Measurements from ENCODE around the gene TMEM178B. TPM values are rescaled to one million over a fixed set of nuclear protein-coding genes. Genes with fewer than 3 reads are reported as not detected.
"Not testable (repeated sequence)": the region's sequence is repeated elsewhere in the genome, so short reads cannot be mapped to it uniquely, and the experiment has no call there.

Gene TMEM178B
- total RNA-seq, 4 donors from 2014 or later, result 7.7 to 49.9 (median 25.9) TPM

- peak; percentile 48 to 53 for DNase-seq
- peak overlapping the region; percentile 66 to 71 (median 67) for H3K4me3 ChIP-seq (replicated peaks in 1 of 3)
- H3K27me3 ChIP-seq, result no peaks in the 10 kb centered on the region
- H3K9me3 ChIP-seq, result no peaks in the 10 kb centered on the region
- WGBS, 2 donors, result 2 to 9% methylated on average over 23 to 39 of the region's 75 CpGs
- TF ChIP-seq POLR2A (IDR thresholded peaks at IDR 0.05) (peak in 1 of 2 donors; percentile 22), CTCF (IDR thresholded peaks at IDR 0.05) (peak in 1 of 6 experiments; percentile 10)
- peak overlapping the region in 2 of 3 donors; percentile 15 to 85 for H3K27ac ChIP-seq
- intact Hi-C loops (cut with DNase I), result loop anchor here (10.0 kb wide), 1 partner anchor 150 kb away; no protein-coding TSS in a partner anchor
- H3K36me3 ChIP-seq, result no peaks in the 10 kb centered on the region
- peaks cover 0 to 14% of the 10 kb centered on the region in 2 donors for H3K4me1 ChIP-seq
Measured at GRCh38 chr7:141074162-141074991, 513 bp downstream of the TMEM178B start.

- H3K4me3 ChIP-seq (replicated peaks in 1 of 3), result peak overlapping the region; percentile 66 to 71 (median 67)
- 51% methylated on average over 4 of the region's 4 CpGs for WGBS, 2 donors
- peaks cover 0 to 14% of the 10 kb centered on the region in 2 donors for H3K4me1 ChIP-seq
- no peak for DNase-seq
- H3K27ac ChIP-seq, result peak overlapping the region in 1 of 3 donors; percentile 85
- no peaks in the 10 kb centered on the region for H3K27me3 ChIP-seq
- TF ChIP-seq CTCF (IDR thresholded peaks at IDR 0.05) (no peak), POLR2A (IDR thresholded peaks at IDR 0.05) (no peak)
- no peaks in the 10 kb centered on the region for H3K9me3 ChIP-seq
- H3K36me3 ChIP-seq, result no peaks in the 10 kb centered on the region
- intact Hi-C loops (cut with DNase I), result loop anchor here (10.0 kb wide), 1 partner anchor 150 kb away; no protein-coding TSS in a partner anchor
Measured at GRCh38 chr7:141074997-141075396, 1.1 kb downstream of the TMEM178B start.

- intact Hi-C loops (cut with DNase I), result loop anchor here (10.0 kb wide), 1 partner anchor 148 kb away; no protein-coding TSS in a partner anchor
- WGBS, 2 donors, result 26 to 30% methylated on average over 3 of the region's 3 CpGs
Measured at GRCh38 chr7:141076377-141076776, 2.5 kb downstream of the TMEM178B start.

GRCh38 chr7:141079219-141079618 lies 5.4 kb downstream of the TMEM178B start:
- intact Hi-C loops (cut with DNase I), result loop anchor here (10.0 kb wide), 1 partner anchor 146 kb away; no protein-coding TSS in a partner anchor
- Histone ChIP-seq H3K4me1 (peaks cover 0 to 14% of the 10 kb centered on the region in 2 donors), H3K27me3 (no peaks in the 10 kb centered on the region), H3K36me3 (no peaks in the 10 kb centered on the region), H3K9me3 (no peaks in the 10 kb centered on the region), H3K27ac (no peak overlapping the region), H3K4me3 (replicated peaks in 1 of 3) (no peak overlapping the region)
- DNase-seq, result no peak
- TF ChIP-seq CTCF (IDR thresholded peaks at IDR 0.05) (no peak), POLR2A (IDR thresholded peaks at IDR 0.05) (no peak)
- 88 to 92% methylated on average over 8 of the region's 8 CpGs for WGBS, 2 donors

More at GRCh38 chr7:141076377-141076776, 2.5 kb downstream of the TMEM178B start:
- DNase-seq, result peak; percentile 63 to 68
- peak in 1 of 2 donors; percentile 13 for TF ChIP-seq POLR2A (IDR thresholded peaks at IDR 0.05)
- TF ChIP-seq CTCF (IDR thresholded peaks at IDR 0.05), result no peak
- H3K27me3 ChIP-seq, result no peaks in the 10 kb centered on the region
- no peak overlapping the region for H3K27ac ChIP-seq
- H3K36me3 ChIP-seq, result no peaks in the 10 kb centered on the region
- H3K4me3 ChIP-seq (replicated peaks in 1 of 3), result no peak overlapping the region
- no peaks in the 10 kb centered on the region for H3K9me3 ChIP-seq
- peaks cover 0 to 14% of the 10 kb centered on the region in 2 donors for H3K4me1 ChIP-seq

- H3K9me3 ChIP-seq; H3K4me3 ChIP-seq (replicated peaks in 1 of 3); intact Hi-C loops (cut with DNase I); H3K27me3 ChIP-seq; DNase-seq; H3K27ac ChIP-seq; H3K36me3 ChIP-seq; H3K4me1 ChIP-seq: not testable (repeated sequence)
- WGBS, 2 donors, result 96 to 100% methylated on average over 1 to 2 of the region's 2 CpGs
Measured at GRCh38 chr7:141089490-141089889, 15.6 kb downstream of the TMEM178B start.

Data from thyroid gland (tissue), 4 donors.